ENCODE data around the gene BCL7A.
A peak's percentile ranks its signal among the peaks of the same experiment; 100 is the strongest.

BCL7A gene

GRCh38 chr12:122073815-122074214 lies 52.1 kb downstream of the BCL7A start:
- DNase-seq, result no peak

GRCh38 chr12:122076743-122077495 lies 55.2 kb downstream of the BCL7A start:
- DNase-seq, result no peak

GRCh38 chr12:122078141-122079032 lies 56.7 kb downstream of the BCL7A start, which contains the start of gene MLXIP:
Gene MLXIP (plus strand): TSS chr12:122078756. CDS start chr12:122078854, 98 bp downstream.
- peak; percentile 51 to 94 (median 87) for DNase-seq

- peak in 13 of 51 donors; percentile 13 to 60 (median 44) for DNase-seq
Measured at GRCh38 chr12:122079033-122079531, 57.4 kb downstream of the BCL7A start.

GRCh38 chr12:122079532-122080081 lies 57.9 kb downstream of the BCL7A start:
- DNase-seq, result peak in 3 of 51 donors; percentile 33 to 57 (median 48)

GRCh38 chr12:122080149-122081082 lies 58.7 kb downstream of the BCL7A start:
- DNase-seq, result peak in 30 of 51 donors; percentile 11 to 74 (median 35)

GRCh38 chr12:122081083-122081696 lies 59.5 kb downstream of the BCL7A start:
- DNase-seq, result peak in 5 of 51 donors; percentile 12 to 22 (median 17)

- DNase-seq, result peak in 4 of 51 donors; percentile 10 to 39 (median 16)
Measured at GRCh38 chr12:122081697-122082221, 60.1 kb downstream of the BCL7A start.

GRCh38 chr12:122082621-122083356 lies 61.1 kb downstream of the BCL7A start:
- DNase-seq, result no peak

GRCh38 chr12:122084857-122085405 lies 63.2 kb downstream of the BCL7A start:
- DNase-seq, result no peak

- DNase-seq, result no peak
Measured at GRCh38 chr12:122085591-122085990, 63.9 kb downstream of the BCL7A start.

GRCh38 chr12:122086116-122086515 lies 64.4 kb downstream of the BCL7A start:
- DNase-seq, result no peak

- DNase-seq, result no peak
Measured at GRCh38 chr12:122086641-122087285, 65.1 kb downstream of the BCL7A start.

GRCh38 chr12:122087431-122088178 lies 65.9 kb downstream of the BCL7A start:
- no peak for DNase-seq

- no peak for DNase-seq
Measured at GRCh38 chr12:122088179-122088810, 66.6 kb downstream of the BCL7A start.

GRCh38 chr12:122089077-122089476 lies 67.4 kb downstream of the BCL7A start:
- peak in 3 of 51 donors; percentile 14 to 44 (median 16) for DNase-seq

Measured in hypothalamus (tissue), 51 donors.